Upper lobe of right lung (tissue), 1 donor: ENCODE data around the gene NMRAL1. TPM values are rescaled to one million over a fixed set of nuclear protein-coding genes. Genes with fewer than 3 reads are reported as not detected.

ENCODE experiments used
- ATAC-seq: fragments of 200-7000 bp; cut with Tn5 transposase; one replicate; pipeline ENCODE4 v1.9.1; 2020; ENCODE audit warnings: mild to moderate bottlenecking, moderate library complexity
- DNase-seq: peaks from one replicate; pipeline ENCODE4 v3.0.0-alpha.2; 2020
- H3K27ac ChIP-seq: fragments of 200-600 bp; one replicate; pipeline ENCODE4 v1.8.0; 2022
- H3K27me3 ChIP-seq: fragments of 200-600 bp; one replicate; pipeline ENCODE4 v1.8.0; 2022; ENCODE audit warnings: mild to moderate bottlenecking
- H3K36me3 ChIP-seq: fragments of 200-600 bp; one replicate; pipeline ENCODE4 v1.8.0; 2022
- H3K4me1 ChIP-seq: fragments of 200-600 bp; one replicate; pipeline ENCODE4 v1.8.0; 2022
- H3K4me3 ChIP-seq: fragments of 200-600 bp; one replicate; pipeline ENCODE4 v1.8.0; 2022; ENCODE audit warnings: mild to moderate bottlenecking
- H3K9me3 ChIP-seq: fragments of 200-600 bp; one replicate; pipeline ENCODE4 v1.8.0; 2022
- CTCF ChIP-seq: fragments of 200-600 bp; IDR thresholded peaks from one replicate; pipeline ENCODE4 v1.8.0; 2022; ENCODE audit warnings: antibody characterized with exemption
- intact Hi-C: fragments of 100-400 bp; cut with DNase I; formaldehyde crosslinking; loops from one replicate; pipeline ENCODE4 v1.11.0; 2022
- total RNA-seq: library from RNA; stranded (reverse); fragmentation: NEBNext Ultra II Directional; extraction: Animal tissue kit (Norgen Biotek cat#: 25700); gene quantifications from one replicate; pipeline ENCODE4 v1.2.1, GENCODE V29; 2021
- donor health status: DM: no; HTN: yes; CAD: no; lungs with severe emphysema.

The NMRAL1 gene
- total RNA-seq, 1 donor from 2014 or later = 39.0 TPM

DNA sequence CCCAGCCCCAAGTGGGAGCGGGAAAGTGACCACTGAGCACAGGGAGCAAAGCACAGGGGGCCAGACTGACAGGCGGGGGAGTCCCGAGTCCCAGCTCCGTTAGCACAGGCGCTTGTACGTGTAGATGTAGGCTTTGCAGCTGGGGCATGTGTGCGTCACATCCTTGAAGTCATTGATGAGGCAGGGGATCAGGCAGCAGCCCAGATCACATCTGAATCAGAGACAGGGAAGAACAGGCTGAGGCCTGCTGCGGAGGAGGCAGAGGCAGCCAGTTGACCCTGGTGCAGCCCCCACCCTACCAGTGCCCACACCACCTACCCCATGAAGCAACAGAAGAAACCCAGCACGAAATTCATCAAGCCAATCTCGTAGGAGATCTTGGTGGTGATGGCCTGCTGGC is 38.0 kb upstream of the NMRAL1 start:
- Histone ChIP-seq H3K4me3 (no peak overlapping the region), H3K36me3 (peaks cover 62% of the 10 kb centered on the region), H3K4me1 (peaks cover 42% of the 10 kb centered on the region), H3K27me3 (no peaks in the 10 kb centered on the region), H3K9me3 (no peaks in the 10 kb centered on the region), H3K27ac (no peak overlapping the region)
- DNase-seq (no peak), ATAC-seq (no peak)
- no peak for TF ChIP-seq CTCF
- intact Hi-C loops = no loop called here

GRCh38 chr16:4511441-4512082 is 37.1 kb upstream of the NMRAL1 start:
- Histone ChIP-seq H3K27ac (no peak overlapping the region), H3K9me3 (no peaks in the 10 kb centered on the region), H3K4me3 (no peak overlapping the region), H3K36me3 (peaks cover 71% of the 10 kb centered on the region), H3K4me1 (peaks cover 41% of the 10 kb centered on the region), H3K27me3 (no peaks in the 10 kb centered on the region)
- DNase-seq (no peak), ATAC-seq (peak; percentile 45)
- intact Hi-C loops = no loop called here
- TF ChIP-seq CTCF = peak; percentile 41

GRCh38 chr16:4510747-4511426 is 36.5 kb upstream of the NMRAL1 start:
- peaks cover 42% of the 10 kb centered on the region for H3K4me1 ChIP-seq
- intact Hi-C loops = no loop called here
- peaks cover 74% of the 10 kb centered on the region for H3K36me3 ChIP-seq
- TF ChIP-seq CTCF = no peak
- ATAC-seq (peak; percentile 5), DNase-seq (no peak)
- H3K9me3 ChIP-seq = no peaks in the 10 kb centered on the region
- H3K27ac ChIP-seq = peak overlapping the region; percentile 30
- H3K27me3 ChIP-seq = no peaks in the 10 kb centered on the region
- H3K4me3 ChIP-seq = no peak overlapping the region

DNA sequence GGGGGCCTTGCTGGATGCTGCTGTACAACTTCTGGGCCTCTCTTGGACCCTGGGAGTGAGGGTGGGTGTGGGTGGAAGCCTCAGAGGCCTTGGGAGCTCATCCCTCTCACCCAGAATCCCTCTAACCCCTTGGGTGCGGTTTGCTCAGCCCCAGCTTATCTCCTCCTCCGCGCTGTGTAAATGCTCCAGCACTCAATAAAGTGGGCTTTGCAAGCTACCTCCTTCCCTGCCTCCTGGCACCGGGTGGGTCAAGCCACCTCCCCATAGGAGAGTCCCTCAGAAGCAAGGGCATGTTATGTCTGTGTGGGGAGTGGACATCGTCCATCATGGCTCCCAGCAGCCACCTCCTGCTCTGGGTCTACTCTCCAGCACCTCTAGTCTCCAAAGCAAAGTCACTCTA is 35.7 kb upstream of the NMRAL1 start:
- Histone ChIP-seq H3K27ac (no peak overlapping the region), H3K4me1 (peaks cover 41% of the 10 kb centered on the region), H3K36me3 (peaks cover 79% of the 10 kb centered on the region), H3K27me3 (no peaks in the 10 kb centered on the region), H3K4me3 (no peak overlapping the region), H3K9me3 (no peaks in the 10 kb centered on the region)
- no peak for DNase-seq
- intact Hi-C loops = no loop called here
- TF ChIP-seq CTCF = no peak
- ATAC-seq = no peak

DNA sequence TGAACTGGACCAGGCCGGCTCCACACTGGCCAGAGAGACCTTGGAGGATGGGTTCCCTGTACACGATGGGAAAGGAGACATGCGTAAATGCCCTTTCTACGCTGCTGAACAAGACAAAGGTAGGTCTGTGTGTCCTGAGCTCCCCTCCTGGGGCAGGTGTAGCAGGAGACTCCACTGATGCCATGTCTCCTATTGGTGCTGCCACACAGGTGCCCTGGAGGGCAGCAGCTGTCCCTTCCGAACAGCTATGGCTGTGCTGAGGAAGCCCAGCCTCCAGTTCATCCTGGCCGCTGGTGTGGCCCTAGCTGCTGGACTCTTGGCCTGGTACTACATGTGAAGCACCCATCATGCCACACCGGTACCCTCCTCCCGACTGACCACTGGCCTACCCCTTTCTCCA is 35.0 kb upstream of the NMRAL1 start:
- peaks cover 79% of the 10 kb centered on the region for H3K36me3 ChIP-seq
- no peak for DNase-seq
- no peak for ATAC-seq
- H3K27me3 ChIP-seq = no peaks in the 10 kb centered on the region
- no peak overlapping the region for H3K4me3 ChIP-seq
- H3K4me1 ChIP-seq = peaks cover 34% of the 10 kb centered on the region
- no peak overlapping the region for H3K27ac ChIP-seq
- intact Hi-C loops = loop anchor here (5.0 kb wide), 1 partner anchor 38 kb away; no protein-coding TSS in a partner anchor
- no peaks in the 10 kb centered on the region for H3K9me3 ChIP-seq
- TF ChIP-seq CTCF = no peak
